Hematopoietic multipotent progenitor cell treated with erythropoietin and hydrocortisone succinate and interleukin-3 and kit ligand, for 6 days (in vitro differentiated cells): Measurements from ENCODE around the gene CYP11A1.

Source experiments
- DNase-seq: peaks from one replicate; pipeline ENCODE4 v3.0.0-alpha.2; 2015

CYP11A1 gene

DNA sequence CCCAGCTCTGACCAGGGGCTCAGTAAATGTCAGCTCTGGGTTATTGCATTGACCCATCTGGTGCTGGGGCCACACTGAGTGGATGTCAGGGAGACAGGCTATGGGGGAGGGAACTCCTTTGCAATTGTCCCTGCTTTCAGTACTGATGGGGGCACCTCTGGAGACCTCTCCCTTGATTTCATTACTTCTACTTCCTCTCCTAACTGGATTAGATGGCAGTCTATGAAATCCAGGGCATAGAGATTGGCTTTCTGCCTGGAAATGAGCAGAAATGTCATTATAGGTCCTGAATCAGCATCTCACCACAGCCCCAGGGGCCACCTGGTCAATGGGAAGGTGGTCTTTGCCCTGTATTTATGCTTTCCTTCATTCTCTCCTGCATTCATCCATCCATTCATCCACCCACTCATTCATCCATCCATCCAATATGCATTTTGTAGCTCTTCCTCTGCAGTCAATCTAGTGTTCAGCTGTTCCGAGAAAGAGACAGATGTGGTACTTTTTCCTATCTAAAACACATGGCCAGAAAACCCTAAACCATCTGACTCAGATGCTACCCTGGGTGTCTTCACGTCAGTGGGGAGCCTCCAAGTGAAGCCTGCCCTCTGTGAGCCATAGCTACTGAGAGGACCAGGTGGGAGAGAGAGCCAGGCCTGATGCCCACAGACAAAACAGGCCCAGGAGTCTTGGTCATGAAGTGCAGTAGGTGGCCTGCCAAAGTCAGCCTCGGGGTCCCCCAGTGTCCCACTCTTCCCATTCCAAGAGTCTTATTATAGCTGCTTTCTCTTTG lies 74.2 kb downstream of the CYP11A1 start:
- DNase-seq: no peak

- peak; percentile 96 for DNase-seq
Observed at GRCh38 chr15:74291101-74292071, 76.1 kb downstream of the CYP11A1 start.

GRCh38 chr15:74290645-74291044 lies 76.8 kb downstream of the CYP11A1 start:
- DNase-seq: no peak

GRCh38 chr15:74289671-74290070 lies 77.8 kb downstream of the CYP11A1 start:
- no peak for DNase-seq
